ENCODE measurements around the gene CASQ1. TPM values are rescaled to one million over a fixed set of nuclear protein-coding genes. Genes with fewer than 3 reads are reported as not detected.

CASQ1 gene
- total RNA-seq, 1 donor from 2014 or later = 0.16 TPM

GRCh38 chr1:160163615-160164014 lies 26.8 kb upstream of the CASQ1 start:
- no peak overlapping the region for H3K4me3 Mint-ChIP-seq
- H3K36me3 Mint-ChIP-seq = no peaks in the 10 kb centered on the region
- no peaks in the 10 kb centered on the region for H3K9me3 Mint-ChIP-seq
- DNase-seq (ENCODE audit: low spot score in 2 of 2, unreplicated experiment in 2 of 2) = no peak
- H3K4me1 Mint-ChIP-seq = peaks cover 2% of the 10 kb centered on the region
- no peak overlapping the region for H3K27ac Mint-ChIP-seq
- TF ChIP-seq CTCF (IDR thresholded peaks at IDR 0.05; ENCODE audit: unreplicated experiment) = no peak
- H3K27me3 Mint-ChIP-seq (ENCODE audit: low read depth) = no peaks in the 10 kb centered on the region

GRCh38 chr1:160164121-160164520 lies 26.3 kb upstream of the CASQ1 start:
- H3K36me3 Mint-ChIP-seq = no peaks in the 10 kb centered on the region
- H3K27ac Mint-ChIP-seq = no peak overlapping the region
- H3K9me3 Mint-ChIP-seq = no peaks in the 10 kb centered on the region
- TF ChIP-seq CTCF (IDR thresholded peaks at IDR 0.05; ENCODE audit: unreplicated experiment) = no peak
- H3K4me3 Mint-ChIP-seq = no peak overlapping the region
- no peak for DNase-seq (ENCODE audit: low spot score in 2 of 2, unreplicated experiment in 2 of 2)
- H3K27me3 Mint-ChIP-seq (ENCODE audit: low read depth) = no peaks in the 10 kb centered on the region
- H3K4me1 Mint-ChIP-seq = peaks cover 2% of the 10 kb centered on the region

- Mint-ChIP-seq H3K4me3 (no peak overlapping the region), H3K27me3 (ENCODE audit: low read depth) (no peaks in the 10 kb centered on the region), H3K36me3 (no peaks in the 10 kb centered on the region), H3K4me1 (peaks cover 2% of the 10 kb centered on the region), H3K27ac (no peak overlapping the region), H3K9me3 (no peaks in the 10 kb centered on the region)
- no peak for TF ChIP-seq CTCF (IDR thresholded peaks at IDR 0.05; ENCODE audit: unreplicated experiment)
- no peak for DNase-seq (ENCODE audit: low spot score in 2 of 2, unreplicated experiment in 2 of 2)
Measured at GRCh38 chr1:160166166-160166868, 24.1 kb upstream of the CASQ1 start.

- peaks cover 2% of the 10 kb centered on the region for H3K4me1 Mint-ChIP-seq
- no peak for DNase-seq (ENCODE audit: low spot score in 2 of 2, unreplicated experiment in 2 of 2)
- H3K36me3 Mint-ChIP-seq = no peaks in the 10 kb centered on the region
- H3K9me3 Mint-ChIP-seq = no peaks in the 10 kb centered on the region
- no peak overlapping the region for H3K4me3 Mint-ChIP-seq
- TF ChIP-seq CTCF (IDR thresholded peaks at IDR 0.05; ENCODE audit: unreplicated experiment) = no peak
- H3K27ac Mint-ChIP-seq = no peak overlapping the region
- no peaks in the 10 kb centered on the region for H3K27me3 Mint-ChIP-seq (ENCODE audit: low read depth)
Measured at GRCh38 chr1:160167056-160167455, 23.3 kb upstream of the CASQ1 start.

- H3K36me3 Mint-ChIP-seq = no peaks in the 10 kb centered on the region
- H3K27me3 Mint-ChIP-seq (ENCODE audit: low read depth) = peaks cover 1% of the 10 kb centered on the region
- H3K4me1 Mint-ChIP-seq = peaks cover 2% of the 10 kb centered on the region
Measured at GRCh38 chr1:160167580-160167979, 22.8 kb upstream of the CASQ1 start.

More at GRCh38 chr1:160167580-160167979, 22.8 kb upstream of the CASQ1 start:
- Mint-ChIP-seq H3K9me3 (no peaks in the 10 kb centered on the region), H3K27ac (no peak overlapping the region), H3K4me3 (no peak overlapping the region)
- TF ChIP-seq CTCF (IDR thresholded peaks at IDR 0.05; ENCODE audit: unreplicated experiment) = no peak
- DNase-seq (ENCODE audit: low spot score in 2 of 2, unreplicated experiment in 2 of 2) = no peak

All from mesothelial cell of epicardium (in vitro differentiated cells).